ENCODE data around the gene SLK.

- no peak for TF ChIP-seq TAF1 (IDR thresholded peaks at IDR 0.05; ENCODE audit: borderline replicate concordance, low read depth, low read length)
- TF ChIP-seq POLR2AphosphoS5 (IDR thresholded peaks at IDR 0.05; ENCODE audit: low read depth, low read length) = no peak
- TF ChIP-seq CTCF (IDR thresholded peaks at IDR 0.05) = no peak
- no peak for TF ChIP-seq EP300 (IDR thresholded peaks at IDR 0.05; ENCODE audit: borderline replicate concordance in 1 of 2, low read depth in 1 of 2, low read length in 1 of 2)
- TF ChIP-seq MAX (IDR thresholded peaks at IDR 0.05; ENCODE audit: low read depth) = no peak
- TF ChIP-seq YY1 (IDR thresholded peaks at IDR 0.05; ENCODE audit: low read depth) = no peak
- no peak for TF ChIP-seq RFX5 (IDR thresholded peaks at IDR 0.05; ENCODE audit: low read length)
- no peak for TF ChIP-seq EZH2phosphoT487 (IDR thresholded peaks at IDR 0.05; ENCODE audit: borderline replicate concordance, low read depth)
Observed at GRCh38 chr10:103990531-103990930, 23.6 kb downstream of the SLK start.
